Measurements from ENCODE around the gene CHMP4B.

The CHMP4B gene

GRCh38 chr20:33884633-33885032, 73.5 kb downstream of the CHMP4B start:
- no peak overlapping the region for H3K4me3 ChIP-seq (ENCODE audit: low read length)
- TF ChIP-seq ZNF274 (IDR thresholded peaks at IDR 0.05; ENCODE audit: low read depth, low read length), result no peak

DNA sequence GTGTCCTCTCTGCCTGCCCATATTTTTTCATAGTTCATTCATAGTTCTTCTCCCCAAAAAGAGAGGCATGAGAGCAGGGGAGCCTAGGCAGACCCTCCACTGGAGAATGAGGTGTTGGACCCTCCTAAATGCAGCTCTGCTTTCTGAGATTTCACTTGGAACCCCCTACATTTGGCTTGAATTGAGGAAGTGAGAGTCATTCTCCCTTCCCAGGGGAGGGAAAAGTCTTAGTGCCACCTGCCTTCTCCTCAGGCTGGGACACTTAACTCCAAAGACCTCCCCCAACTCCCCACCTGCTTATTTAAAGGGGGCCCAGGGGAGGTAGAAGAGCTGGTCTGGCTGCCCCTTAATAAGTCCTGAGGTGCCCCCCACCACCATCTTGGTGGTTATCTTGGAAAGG, 78.2 kb downstream of the CHMP4B start:
- TF ChIP-seq ZNF274 (IDR thresholded peaks at IDR 0.05; ENCODE audit: low read depth, low read length), result no peak
- no peak overlapping the region for H3K4me3 ChIP-seq (ENCODE audit: low read length)

GRCh38 chr20:33890557-33890956, 79.4 kb downstream of the CHMP4B start:
- no peak overlapping the region for H3K4me3 ChIP-seq (ENCODE audit: low read length)
- TF ChIP-seq ZNF274 (IDR thresholded peaks at IDR 0.05; ENCODE audit: low read depth, low read length), result no peak

DNA sequence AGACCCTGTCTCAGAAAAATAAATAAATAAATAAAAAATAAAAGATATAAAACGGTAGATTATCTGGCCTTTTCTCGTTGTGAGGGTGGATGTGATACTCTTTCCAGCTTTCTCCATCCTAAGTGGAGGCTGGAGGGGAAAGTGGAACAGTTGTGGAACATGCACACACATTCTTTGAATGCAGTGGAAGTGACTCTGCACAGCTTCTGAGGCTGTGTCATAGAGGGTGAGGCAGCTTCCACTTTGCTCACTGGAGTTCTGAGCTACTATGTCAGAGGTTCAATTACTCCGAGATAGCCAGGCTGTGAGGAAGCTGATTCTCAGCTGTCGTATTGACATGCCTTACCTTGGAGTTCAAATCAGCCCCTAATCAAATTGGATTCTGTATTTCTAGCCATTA, 82.2 kb downstream of the CHMP4B start:
- no peak for TF ChIP-seq ZNF274 (IDR thresholded peaks at IDR 0.05; ENCODE audit: low read depth, low read length)

DNA sequence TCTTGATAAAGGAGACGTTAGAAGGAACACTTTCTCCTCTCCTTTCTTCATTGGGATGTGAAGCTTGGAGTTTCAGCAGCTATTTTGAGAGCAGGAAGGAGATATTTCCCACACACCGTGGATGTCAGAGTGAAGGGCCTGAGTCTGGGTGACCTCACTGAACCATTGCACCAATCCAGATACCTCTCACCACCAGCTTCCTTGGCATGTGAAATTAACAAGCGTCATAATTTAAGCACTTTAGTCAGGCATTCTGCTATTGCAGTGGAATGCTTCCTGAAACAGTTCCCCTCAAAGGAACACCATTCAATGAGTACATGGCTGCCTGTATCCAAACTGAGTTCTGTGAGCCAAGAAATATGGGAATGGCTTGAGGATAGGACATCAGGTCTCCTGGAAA, 83.7 kb downstream of the CHMP4B start:
- no peak for TF ChIP-seq ZNF274 (IDR thresholded peaks at IDR 0.05; ENCODE audit: low read depth, low read length)
- H3K4me3 ChIP-seq (ENCODE audit: low read length), result no peak overlapping the region

More for the DNA sequence above, 82.2 kb downstream of the CHMP4B start:
- H3K4me3 ChIP-seq (ENCODE audit: low read length), result no peak overlapping the region

GRCh38 chr20:33896509-33896908, 85.4 kb downstream of the CHMP4B start:
- H3K4me3 ChIP-seq (ENCODE audit: low read length), result no peak overlapping the region
- TF ChIP-seq ZNF274 (IDR thresholded peaks at IDR 0.05; ENCODE audit: low read depth, low read length), result no peak

DNA sequence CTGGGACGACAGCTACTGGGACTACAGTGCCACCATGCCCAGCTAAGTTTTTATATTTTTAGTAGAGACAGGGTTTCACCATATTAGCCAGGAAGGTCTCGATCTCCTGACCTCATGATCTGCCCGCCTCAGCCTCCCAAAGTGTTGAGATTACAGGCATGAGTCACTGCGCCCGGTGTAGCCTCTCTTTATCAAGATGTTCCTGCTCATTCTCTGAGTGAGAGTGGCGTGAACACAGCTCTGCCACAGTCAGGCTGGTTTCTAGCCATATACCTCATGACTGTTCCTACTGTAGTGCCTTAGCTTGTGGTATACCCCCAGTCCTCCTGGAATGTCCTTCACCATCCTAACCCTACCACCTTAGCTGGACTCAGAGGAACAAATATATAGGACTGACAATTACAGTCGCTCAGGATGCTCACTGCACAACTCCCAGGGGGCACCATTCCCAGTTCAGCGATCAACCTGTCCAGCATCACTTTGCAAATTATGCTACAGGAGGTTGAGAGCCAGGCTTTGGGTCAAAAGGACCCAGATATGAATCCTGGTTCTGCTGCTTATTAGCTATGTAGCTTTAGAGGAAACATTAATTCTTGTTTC, 86.3 kb downstream of the CHMP4B start:
- no peak for TF ChIP-seq ZNF274 (IDR thresholded peaks at IDR 0.05; ENCODE audit: low read depth, low read length)
- H3K4me3 ChIP-seq (ENCODE audit: low read length), result no peak overlapping the region

DNA sequence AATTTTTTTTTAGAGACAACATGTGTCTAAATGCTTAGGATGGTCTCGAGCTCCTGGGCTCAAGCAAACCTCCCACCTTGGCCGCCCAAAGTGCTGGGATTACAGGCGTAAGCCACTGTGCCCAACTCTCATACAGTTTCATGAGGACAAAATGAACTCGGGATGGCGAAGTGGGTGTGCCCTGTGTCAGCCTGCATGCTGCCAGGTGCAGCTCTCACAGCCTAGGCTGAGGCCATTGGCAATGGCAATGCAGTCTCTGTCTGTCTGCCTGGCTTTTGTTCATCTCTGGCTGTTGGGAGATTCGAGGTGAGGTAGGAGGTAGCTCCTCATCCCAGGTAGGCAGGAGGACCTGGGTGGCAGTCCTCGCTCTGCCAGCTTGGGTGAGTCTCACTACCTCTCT, 88.0 kb downstream of the CHMP4B start:
- H3K4me3 ChIP-seq (ENCODE audit: low read length), result no peak overlapping the region
- TF ChIP-seq ZNF274 (IDR thresholded peaks at IDR 0.05; ENCODE audit: low read depth, low read length), result no peak

GRCh38 chr20:33900521-33901131, 89.5 kb downstream of the CHMP4B start:
- no peak for TF ChIP-seq ZNF274 (IDR thresholded peaks at IDR 0.05; ENCODE audit: low read depth, low read length)
- H3K4me3 ChIP-seq (ENCODE audit: low read length), result no peak overlapping the region

DNA sequence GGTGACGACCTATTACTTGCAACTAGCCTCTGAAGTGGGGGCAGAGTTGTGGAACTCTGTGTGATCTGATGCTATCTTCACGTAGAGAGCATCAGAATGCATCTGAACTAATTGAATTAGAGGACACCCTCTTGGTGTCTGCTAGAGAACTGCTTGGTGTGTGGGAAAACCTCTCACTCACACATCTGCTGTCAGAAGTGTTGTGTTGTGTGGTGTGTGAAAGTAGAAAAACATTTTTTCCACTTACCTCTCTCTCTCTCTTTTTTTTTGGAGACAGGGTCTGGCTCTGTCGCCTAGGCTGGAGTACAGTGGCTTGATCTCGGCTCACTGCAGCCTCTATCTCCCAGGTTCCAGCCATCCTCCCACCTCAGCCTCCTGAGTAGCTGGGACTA, 90.0 kb downstream of the CHMP4B start:
- H3K4me3 ChIP-seq (ENCODE audit: low read length), result no peak overlapping the region
- no peak for TF ChIP-seq ZNF274 (IDR thresholded peaks at IDR 0.05; ENCODE audit: low read depth, low read length)

DNA sequence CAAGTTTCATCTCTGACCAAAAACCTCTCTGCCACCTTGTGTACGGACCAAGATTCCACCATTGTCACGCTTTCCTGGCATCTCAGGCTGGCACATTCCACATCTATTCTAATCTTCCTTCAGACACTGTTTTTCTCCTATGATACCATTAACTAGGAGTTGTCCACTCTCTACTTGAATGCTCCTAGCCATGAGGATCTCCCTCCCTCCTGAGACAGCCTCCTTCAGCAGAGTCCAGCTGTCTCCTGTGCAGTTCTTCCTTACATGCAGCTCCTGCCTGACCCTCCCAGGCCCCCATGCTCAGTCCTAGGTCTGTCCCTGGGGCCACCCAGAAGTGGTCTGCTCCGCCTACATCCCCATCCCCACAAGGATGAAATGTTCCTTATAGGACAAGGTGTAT, 90.9 kb downstream of the CHMP4B start:
- no peak for TF ChIP-seq ZNF274 (IDR thresholded peaks at IDR 0.05; ENCODE audit: low read depth, low read length)
- H3K4me3 ChIP-seq (ENCODE audit: low read length), result no peak overlapping the region
